COR-L47 (cell line): ENCODE results near the gene ASPRV1.
"Not testable (repeated sequence)": the region's sequence is repeated elsewhere in the genome, so short reads cannot be mapped to it uniquely, and the experiment has no call there.

Experiments used
- DNase-seq: peaks from one replicate; lab custom pipeline; 2025; lab: John Stamatoyannopoulos, UW

ASPRV1 gene

DNA sequence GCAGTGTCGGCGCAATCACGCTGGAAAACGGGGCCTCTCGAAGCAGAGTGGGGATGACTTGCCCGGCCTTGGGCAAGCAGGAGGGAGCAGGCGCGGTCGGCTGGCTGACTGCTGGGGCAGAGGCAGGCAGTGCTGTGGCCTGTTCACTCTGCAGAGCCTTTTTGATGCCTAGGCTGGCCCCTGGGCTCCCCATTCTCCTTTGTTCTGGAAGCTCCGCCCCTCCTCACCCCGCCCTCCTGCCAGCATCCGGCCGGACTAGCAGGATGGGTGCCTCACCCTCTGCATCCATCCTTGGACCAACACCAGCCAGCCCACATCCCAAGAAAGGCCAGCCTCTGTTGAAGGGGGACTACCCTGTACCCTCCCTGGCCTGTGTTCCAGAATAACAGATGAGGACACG is at the start of gene ASPRV1:
ASPRV1 (minus strand) TSS at position 136 of the 400 bp plus-strand sequence. CDS start 195 bp downstream, outside the sequence.
- no peak for DNase-seq

- no peak for DNase-seq
These were observed 49.2 kb upstream of the ASPRV1 start for GRCh38 chr2:70010576-70011111.

- no peak for DNase-seq
These were observed 48.5 kb upstream of the ASPRV1 start for GRCh38 chr2:70009762-70010575.

GRCh38 chr2:70008290-70008689 is 46.9 kb upstream of the ASPRV1 start:
- no peak for DNase-seq

- DNase-seq = no peak
These were observed 45.7 kb upstream of the ASPRV1 start for GRCh38 chr2:70007151-70007550.

DNA sequence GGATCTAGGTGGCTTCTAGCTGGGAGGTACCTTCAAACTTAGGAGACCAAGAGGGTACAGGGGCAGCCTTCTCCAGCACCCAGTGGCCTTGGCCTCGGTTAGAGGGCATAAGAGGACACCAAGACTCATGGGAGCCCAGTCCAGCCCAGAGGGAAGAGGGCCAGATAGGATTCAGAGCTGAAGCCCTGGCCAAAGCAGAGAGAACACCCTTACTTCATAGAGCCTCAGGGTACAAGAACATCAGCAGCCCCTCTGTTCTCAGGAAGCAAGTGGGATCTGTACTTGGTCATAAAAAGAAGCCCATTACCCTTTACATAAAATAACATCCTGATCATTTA is 45.0 kb upstream of the ASPRV1 start:
- no peak for DNase-seq

GRCh38 chr2:70005752-70006446 is 44.5 kb upstream of the ASPRV1 start:
- DNase-seq = no peak

GRCh38 chr2:70005216-70005615 is 43.8 kb upstream of the ASPRV1 start:
- no peak for DNase-seq

DNA sequence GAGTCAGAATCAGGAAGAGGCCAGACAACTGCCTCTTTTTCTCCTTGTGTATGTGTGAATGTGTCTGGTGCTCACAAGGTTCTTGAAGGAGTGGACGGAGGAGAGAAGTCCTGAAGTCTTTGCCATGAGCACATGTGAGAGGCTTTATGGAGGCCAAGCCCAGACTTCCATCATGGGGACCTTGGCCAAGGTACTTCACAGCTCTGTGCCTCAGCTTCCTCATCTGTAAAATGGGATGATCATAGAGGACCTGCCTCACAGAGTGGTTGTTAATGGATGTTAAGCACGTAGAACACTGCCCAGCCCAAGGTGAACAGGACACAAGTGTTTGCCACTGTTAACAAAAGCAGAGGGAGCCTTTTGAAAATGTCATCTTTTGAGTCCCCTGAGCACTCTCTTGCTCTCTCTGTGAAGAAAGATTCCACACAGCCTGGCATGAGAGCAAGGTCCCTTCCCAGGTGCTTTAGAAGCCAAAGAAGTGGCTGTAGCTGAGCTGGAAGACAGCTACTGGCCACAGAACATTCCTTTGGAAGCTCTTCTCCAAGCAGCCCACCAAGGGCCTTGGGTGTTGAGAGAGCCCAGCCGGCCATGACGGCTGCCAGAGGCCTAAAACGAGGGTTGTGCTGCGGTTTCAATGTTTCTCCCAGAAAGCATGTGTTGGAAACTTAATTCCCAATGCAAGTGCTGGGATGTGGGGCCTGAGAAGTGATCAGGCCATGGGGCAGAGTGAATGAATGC is 41.8 kb upstream of the ASPRV1 start:
- no peak for DNase-seq

DNA sequence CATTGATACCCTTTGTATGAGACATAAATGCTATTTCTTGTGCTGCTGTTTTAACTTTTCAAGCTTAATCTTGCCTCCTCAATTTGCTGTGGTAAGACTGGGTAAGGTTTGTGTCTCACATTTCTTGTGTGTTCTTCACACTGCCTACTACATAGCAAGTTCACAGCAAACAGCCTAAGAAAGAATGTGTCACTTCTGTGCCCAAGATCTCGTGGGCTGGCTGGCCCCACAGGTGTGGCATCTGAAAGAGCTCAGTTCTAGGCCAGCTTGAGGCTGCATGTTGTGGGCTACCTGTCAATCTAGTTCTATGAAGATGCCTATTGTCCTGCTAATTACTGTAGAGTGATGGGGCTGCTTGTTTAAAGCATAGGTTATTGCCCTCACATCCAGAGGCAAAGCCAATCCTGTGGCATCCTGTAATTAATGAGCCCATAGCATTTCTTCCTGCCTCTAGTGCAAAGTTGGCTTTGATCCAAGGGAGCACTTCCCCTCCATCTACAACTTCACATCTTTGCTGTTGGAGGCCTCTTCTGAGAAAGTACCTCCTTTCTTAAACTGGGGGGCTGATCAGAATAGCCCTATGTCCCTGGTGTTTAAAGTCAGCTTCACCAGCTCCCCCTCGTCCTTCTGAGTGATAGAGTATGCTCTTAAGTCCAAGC is 40.9 kb upstream of the ASPRV1 start:
- DNase-seq = peak; percentile 33

DNA sequence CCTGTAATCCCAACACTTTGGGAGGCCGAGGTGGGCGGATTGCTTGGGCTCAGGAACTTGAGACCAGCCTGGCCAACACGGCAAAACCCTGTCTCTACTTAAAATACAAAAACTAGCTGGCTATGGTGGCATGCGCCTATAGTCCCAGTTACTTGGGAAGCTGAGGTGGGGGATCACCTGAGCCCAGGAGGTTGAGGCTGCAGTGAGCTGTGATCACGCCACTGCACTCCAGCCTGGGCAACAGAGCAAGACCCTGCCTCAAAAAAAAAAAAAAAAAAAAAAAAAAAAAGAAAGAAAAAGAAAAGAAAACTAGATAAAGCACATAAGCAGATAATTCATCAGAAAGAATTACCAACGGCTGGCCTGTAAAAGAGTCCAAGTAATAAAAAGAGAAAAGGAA is 39.1 kb upstream of the ASPRV1 start:
- DNase-seq = not testable (repeated sequence)

GRCh38 chr2:69998761-69999160 is 37.3 kb upstream of the ASPRV1 start:
- DNase-seq = no peak

GRCh38 chr2:69997015-69997830 is 35.8 kb upstream of the ASPRV1 start:
- DNase-seq = no peak

GRCh38 chr2:69995511-69995910 is 34.1 kb upstream of the ASPRV1 start:
- DNase-seq = no peak

GRCh38 chr2:69994166-69994565 is 32.7 kb upstream of the ASPRV1 start:
- DNase-seq = no peak

DNA sequence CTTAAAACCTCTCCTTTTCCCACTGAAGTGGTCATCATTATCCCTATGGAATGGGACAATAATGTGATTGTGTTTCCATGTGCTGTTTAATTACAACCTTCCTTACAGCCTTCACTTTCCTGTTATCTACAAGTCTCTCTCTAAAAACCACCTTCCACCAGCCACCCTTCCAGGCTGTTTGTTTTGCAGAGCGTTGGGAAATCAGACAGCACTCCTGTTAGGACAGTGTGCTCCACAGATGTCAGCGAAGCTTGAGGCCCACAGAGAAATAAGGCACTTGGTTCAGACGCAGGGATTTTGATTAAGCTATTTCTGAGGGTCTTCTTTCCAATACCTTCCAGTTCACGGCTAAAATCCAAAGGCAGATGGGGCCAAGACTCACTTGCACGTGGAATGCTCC is 32.3 kb upstream of the ASPRV1 start:
- DNase-seq = no peak

- DNase-seq = no peak
These were observed 31.7 kb upstream of the ASPRV1 start for GRCh38 chr2:69993048-69993565.

DNA sequence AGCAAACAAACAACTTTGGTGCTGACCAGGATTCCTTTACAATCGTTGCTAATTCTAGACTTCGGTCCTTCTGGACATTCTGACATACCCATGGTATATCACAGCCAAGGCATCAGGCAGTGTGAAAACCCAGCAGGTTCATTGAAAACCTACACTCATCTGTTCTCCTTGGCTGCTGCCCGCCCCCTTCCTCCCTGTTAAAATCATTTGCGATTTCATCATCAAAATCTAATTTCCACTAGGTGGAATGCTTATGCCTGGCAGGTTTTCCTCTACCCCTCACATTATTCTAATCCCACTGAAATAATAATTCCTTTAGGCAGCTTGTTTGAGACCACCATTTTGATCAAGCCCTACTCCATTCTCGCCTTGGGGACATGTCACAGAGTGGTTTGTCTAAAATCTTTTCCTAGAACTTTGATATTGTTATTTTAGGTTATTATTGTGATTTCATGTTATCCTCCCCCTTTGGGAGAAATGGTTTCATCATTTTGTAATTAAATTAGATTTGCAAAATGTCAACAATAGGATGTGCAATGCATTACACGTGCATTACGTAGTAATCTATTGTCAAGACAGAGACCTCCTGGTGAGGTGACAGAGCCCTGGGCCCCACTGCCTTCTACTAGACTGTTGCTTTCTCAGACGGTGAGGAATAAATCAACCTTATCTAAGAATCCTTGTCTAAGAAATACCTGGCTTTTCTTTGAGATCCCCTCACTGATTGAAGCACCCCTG is 31.0 kb upstream of the ASPRV1 start:
- DNase-seq = no peak

GRCh38 chr2:69989441-69990105 is 28.1 kb upstream of the ASPRV1 start:
- no peak for DNase-seq

DNA sequence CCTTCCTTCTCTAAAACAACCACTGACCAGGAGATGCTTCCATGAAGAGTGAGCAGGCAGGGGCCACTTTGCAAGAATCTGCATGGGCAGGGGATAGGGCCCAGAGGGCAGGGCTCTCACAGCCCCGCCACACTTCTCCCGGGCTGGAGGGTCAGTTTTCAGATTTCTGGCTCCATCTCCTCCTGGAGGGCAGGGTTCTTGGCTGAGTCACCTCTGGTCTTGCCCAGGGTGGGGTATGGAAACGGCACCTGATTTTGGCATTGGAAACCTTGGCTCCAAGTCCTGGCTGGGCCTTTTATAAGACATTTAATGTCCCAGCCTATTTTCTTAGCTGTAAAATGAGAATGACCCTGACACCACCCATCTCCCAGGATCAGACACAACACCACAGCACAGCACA is 27.6 kb upstream of the ASPRV1 start:
- DNase-seq = no peak
